GM08714 (cell line): ENCODE results near the gene MISP3.
A peak's percentile ranks its signal among the peaks of the same experiment; 100 is the strongest.

Experiments
- H3K4me3 ChIP-seq: fragments of 200-500 bp; sonication (Bioruptor generic); 2 replicates; pipeline ENCODE4 v1.5.1; 2014; ENCODE audit warnings: mild to moderate bottlenecking, low read length, inconsistent platforms
- ZNF274 ChIP-seq: IDR thresholded peaks from 2 replicates; pipeline ENCODE4 v1.6.1; 2012; ENCODE audit warnings: mild to moderate bottlenecking, low read depth, low read length

Gene MISP3

GRCh38 chr19:14113762-14114414, 41.3 kb downstream of the MISP3 start:
- no peak overlapping the region for H3K4me3 ChIP-seq
- TF ChIP-seq ZNF274 = no peak

- no peak for TF ChIP-seq ZNF274
- no peak overlapping the region for H3K4me3 ChIP-seq
Observed at GRCh38 chr19:14114439-14114838, 41.9 kb downstream of the MISP3 start.

- TF ChIP-seq ZNF274 = no peak
- no peak overlapping the region for H3K4me3 ChIP-seq
Observed at GRCh38 chr19:14114854-14115253, 42.3 kb downstream of the MISP3 start.

GRCh38 chr19:14115756-14116155, 43.2 kb downstream of the MISP3 start:
- TF ChIP-seq ZNF274 = no peak
- no peak overlapping the region for H3K4me3 ChIP-seq

GRCh38 chr19:14116525-14116917, 43.9 kb downstream of the MISP3 start:
- H3K4me3 ChIP-seq = peak overlapping the region; percentile 90; the same call in 1 of the 2 replicates
- no peak for TF ChIP-seq ZNF274

GRCh38 chr19:14116918-14117578, 44.5 kb downstream of the MISP3 start:
- no peak for TF ChIP-seq ZNF274
- peak overlapping the region; percentile 90 for H3K4me3 ChIP-seq

GRCh38 chr19:14117668-14118164, 45.1 kb downstream of the MISP3 start, which contains the start of gene PRKACA:
PRKACA (minus strand) TSS chr19:14117762; CDS start chr19:14117547, 215 bp downstream.
- H3K4me3 ChIP-seq = peak within 1 kb of the TSS; percentile 90
- no peak for TF ChIP-seq ZNF274

- H3K4me3 ChIP-seq = peak overlapping the region; percentile 60; the same call in 1 of the 2 replicates
- no peak for TF ChIP-seq ZNF274
Observed at GRCh38 chr19:14118165-14119051, 45.8 kb downstream of the MISP3 start.

- no peak overlapping the region; the same call in 1 of the 2 replicates for H3K4me3 ChIP-seq
- TF ChIP-seq ZNF274 = no peak
Observed at GRCh38 chr19:14119146-14119545, 46.6 kb downstream of the MISP3 start.

- H3K4me3 ChIP-seq = no peak overlapping the region
- no peak for TF ChIP-seq ZNF274
Observed at GRCh38 chr19:14119644-14120496, 47.3 kb downstream of the MISP3 start.

- TF ChIP-seq ZNF274 = no peak
Observed at GRCh38 chr19:14120497-14120780, 47.9 kb downstream of the MISP3 start.

GRCh38 chr19:14122924-14123323, 50.3 kb downstream of the MISP3 start:
- TF ChIP-seq ZNF274 = no peak

More at GRCh38 chr19:14120497-14120780, 47.9 kb downstream of the MISP3 start:
- no peak overlapping the region for H3K4me3 ChIP-seq

More at GRCh38 chr19:14122924-14123323, 50.3 kb downstream of the MISP3 start:
- H3K4me3 ChIP-seq = no peak overlapping the region
